Activated naive CD8-positive, alpha-beta T cell treated with anti-CD3 and anti-CD28 coated beads for 36 hours (primary cell): ENCODE measurements around the gene KRT78. TPM values are rescaled to one million over a fixed set of nuclear protein-coding genes. Genes with fewer than 3 reads are reported as not detected.

ENCODE experiments used
- DNase-seq: peaks from one replicate; pipeline ENCODE4 v3.0.0; 2021
- H3K27ac Mint-ChIP-seq: one replicate; pipeline ENCODE4 v1.8.0; 2022; ENCODE audit warnings: mild to moderate bottlenecking, moderate library complexity, mixed read lengths
- H3K27me3 Mint-ChIP-seq: one replicate; pipeline ENCODE4 v1.8.0; 2022; ENCODE audit warnings: mild to moderate bottlenecking, mixed read lengths
- H3K36me3 Mint-ChIP-seq: one replicate; pipeline ENCODE4 v1.8.0; 2021; ENCODE audit warnings: mild to moderate bottlenecking, mixed read lengths
- H3K4me1 Mint-ChIP-seq: one replicate; pipeline ENCODE4 v1.8.0; 2021; ENCODE audit warnings: mixed read lengths
- H3K4me3 Mint-ChIP-seq: one replicate; pipeline ENCODE4 v1.8.0; 2022; ENCODE audit warnings: mild to moderate bottlenecking, moderate library complexity, mixed read lengths
- H3K9me3 Mint-ChIP-seq: one replicate; pipeline ENCODE4 v1.8.0; 2022; ENCODE audit warnings: mixed read lengths
- total RNA-seq, 2 experiments: library from RNA; stranded (reverse); gene quantifications; one replicate each; pipeline ENCODE4 v1.2.3, GENCODE V29; 2021

Gene KRT78
- total RNA-seq, 2 experiments from 2014 or later: not detected

GRCh38 chr12:52806821-52807543, 41.8 kb downstream of the KRT78 start:
- Mint-ChIP-seq H3K27ac (no peak overlapping the region), H3K4me3 (no peak overlapping the region), H3K27me3 (no peaks in the 10 kb centered on the region), H3K4me1 (peaks cover 2% of the 10 kb centered on the region), H3K36me3 (no peaks in the 10 kb centered on the region), H3K9me3 (no peaks in the 10 kb centered on the region)
- no peak for DNase-seq

GRCh38 chr12:52806169-52806811, 42.5 kb downstream of the KRT78 start:
- Mint-ChIP-seq H3K4me3 (no peak overlapping the region), H3K36me3 (no peaks in the 10 kb centered on the region), H3K27me3 (no peaks in the 10 kb centered on the region), H3K27ac (no peak overlapping the region), H3K4me1 (peaks cover 2% of the 10 kb centered on the region), H3K9me3 (no peaks in the 10 kb centered on the region)
- DNase-seq: no peak

- Mint-ChIP-seq H3K27ac (no peak overlapping the region), H3K4me3 (no peak overlapping the region), H3K27me3 (no peaks in the 10 kb centered on the region), H3K36me3 (no peaks in the 10 kb centered on the region), H3K4me1 (peaks cover 2% of the 10 kb centered on the region), H3K9me3 (no peaks in the 10 kb centered on the region)
- DNase-seq: no peak
Observed at GRCh38 chr12:52805739-52806138, 43.1 kb downstream of the KRT78 start.

- H3K27ac Mint-ChIP-seq: no peak overlapping the region
- peaks cover 2% of the 10 kb centered on the region for H3K4me1 Mint-ChIP-seq
Observed at GRCh38 chr12:52805000-52805399, 43.8 kb downstream of the KRT78 start.

GRCh38 chr12:52802442-52802841, 46.4 kb downstream of the KRT78 start:
- Mint-ChIP-seq H3K9me3 (no peaks in the 10 kb centered on the region), H3K4me3 (no peak overlapping the region), H3K36me3 (no peaks in the 10 kb centered on the region), H3K4me1 (peaks cover 2% of the 10 kb centered on the region), H3K27me3 (no peaks in the 10 kb centered on the region), H3K27ac (no peak overlapping the region)
- DNase-seq: no peak

More at GRCh38 chr12:52805000-52805399, 43.8 kb downstream of the KRT78 start:
- no peak for DNase-seq
- H3K36me3 Mint-ChIP-seq: no peaks in the 10 kb centered on the region
- no peaks in the 10 kb centered on the region for H3K27me3 Mint-ChIP-seq
- H3K4me3 Mint-ChIP-seq: no peak overlapping the region
- H3K9me3 Mint-ChIP-seq: no peaks in the 10 kb centered on the region

GRCh38 chr12:52801773-52802172, 47.0 kb downstream of the KRT78 start:
- Mint-ChIP-seq H3K4me3 (no peak overlapping the region), H3K9me3 (no peaks in the 10 kb centered on the region)

GRCh38 chr12:52800259-52800917, 48.4 kb downstream of the KRT78 start:
- H3K27me3 Mint-ChIP-seq: no peaks in the 10 kb centered on the region
- no peaks in the 10 kb centered on the region for H3K9me3 Mint-ChIP-seq
- H3K4me1 Mint-ChIP-seq: peaks cover 2% of the 10 kb centered on the region
- DNase-seq: no peak
- H3K4me3 Mint-ChIP-seq: no peak overlapping the region
- no peaks in the 10 kb centered on the region for H3K36me3 Mint-ChIP-seq
- no peak overlapping the region for H3K27ac Mint-ChIP-seq

More at GRCh38 chr12:52801773-52802172, 47.0 kb downstream of the KRT78 start:
- no peak for DNase-seq
- H3K4me1 Mint-ChIP-seq: peaks cover 2% of the 10 kb centered on the region
- H3K36me3 Mint-ChIP-seq: no peaks in the 10 kb centered on the region
- H3K27me3 Mint-ChIP-seq: no peaks in the 10 kb centered on the region
- no peak overlapping the region for H3K27ac Mint-ChIP-seq

GRCh38 chr12:52799505-52800211, 49.1 kb downstream of the KRT78 start:
- H3K4me1 Mint-ChIP-seq: peaks cover under 1% of the 10 kb centered on the region
- no peak overlapping the region for H3K27ac Mint-ChIP-seq
- no peak overlapping the region for H3K4me3 Mint-ChIP-seq
- no peaks in the 10 kb centered on the region for H3K36me3 Mint-ChIP-seq
- no peaks in the 10 kb centered on the region for H3K9me3 Mint-ChIP-seq
- no peaks in the 10 kb centered on the region for H3K27me3 Mint-ChIP-seq
- DNase-seq: no peak

GRCh38 chr12:52798671-52799504, 49.9 kb downstream of the KRT78 start:
- no peaks in the 10 kb centered on the region for H3K9me3 Mint-ChIP-seq

GRCh38 chr12:52798003-52798670, 50.7 kb downstream of the KRT78 start:
- H3K4me3 Mint-ChIP-seq: no peak overlapping the region
- H3K27ac Mint-ChIP-seq: no peak overlapping the region
- peaks cover 7% of the 10 kb centered on the region for H3K4me1 Mint-ChIP-seq
- no peaks in the 10 kb centered on the region for H3K9me3 Mint-ChIP-seq
- no peak for DNase-seq
- no peaks in the 10 kb centered on the region for H3K27me3 Mint-ChIP-seq
- no peaks in the 10 kb centered on the region for H3K36me3 Mint-ChIP-seq

More at GRCh38 chr12:52798671-52799504, 49.9 kb downstream of the KRT78 start:
- Mint-ChIP-seq H3K27ac (no peak overlapping the region), H3K4me3 (no peak overlapping the region), H3K4me1 (peaks cover 7% of the 10 kb centered on the region), H3K27me3 (no peaks in the 10 kb centered on the region), H3K36me3 (no peaks in the 10 kb centered on the region)
- no peak for DNase-seq

GRCh38 chr12:52797529-52797894, 51.3 kb downstream of the KRT78 start:
- Mint-ChIP-seq H3K27me3 (no peaks in the 10 kb centered on the region), H3K9me3 (no peaks in the 10 kb centered on the region), H3K36me3 (no peaks in the 10 kb centered on the region), H3K4me1 (peaks cover 7% of the 10 kb centered on the region), H3K27ac (no peak overlapping the region), H3K4me3 (no peak overlapping the region)
- no peak for DNase-seq

- Mint-ChIP-seq H3K36me3 (no peaks in the 10 kb centered on the region), H3K4me1 (peaks cover 9% of the 10 kb centered on the region), H3K9me3 (no peaks in the 10 kb centered on the region), H3K4me3 (no peak overlapping the region), H3K27me3 (no peaks in the 10 kb centered on the region), H3K27ac (no peak overlapping the region)
- DNase-seq: no peak
Observed at GRCh38 chr12:52796839-52797528, 51.8 kb downstream of the KRT78 start.

GRCh38 chr12:52796429-52796794, 52.4 kb downstream of the KRT78 start:
- H3K36me3 Mint-ChIP-seq: no peaks in the 10 kb centered on the region
- H3K4me1 Mint-ChIP-seq: peaks cover 14% of the 10 kb centered on the region
- no peak overlapping the region for H3K4me3 Mint-ChIP-seq
- no peak overlapping the region for H3K27ac Mint-ChIP-seq
- H3K27me3 Mint-ChIP-seq: no peaks in the 10 kb centered on the region
- H3K9me3 Mint-ChIP-seq: no peaks in the 10 kb centered on the region
- no peak for DNase-seq
